Middle frontal gyrus (tissue), 1 donor: Measurements from ENCODE around the gene ST6GALNAC2.

ENCODE experiments used
- DNase-seq: peaks from one replicate; pipeline ENCODE4 v3.0.0-alpha.2; 2015; ENCODE audit warnings: low spot score; ENCODE audit errors: extremely low spot score

Gene ST6GALNAC2

GRCh38 chr17:76599694-76600460 is 14.2 kb upstream of the ST6GALNAC2 start:
- no peak for DNase-seq

DNA sequence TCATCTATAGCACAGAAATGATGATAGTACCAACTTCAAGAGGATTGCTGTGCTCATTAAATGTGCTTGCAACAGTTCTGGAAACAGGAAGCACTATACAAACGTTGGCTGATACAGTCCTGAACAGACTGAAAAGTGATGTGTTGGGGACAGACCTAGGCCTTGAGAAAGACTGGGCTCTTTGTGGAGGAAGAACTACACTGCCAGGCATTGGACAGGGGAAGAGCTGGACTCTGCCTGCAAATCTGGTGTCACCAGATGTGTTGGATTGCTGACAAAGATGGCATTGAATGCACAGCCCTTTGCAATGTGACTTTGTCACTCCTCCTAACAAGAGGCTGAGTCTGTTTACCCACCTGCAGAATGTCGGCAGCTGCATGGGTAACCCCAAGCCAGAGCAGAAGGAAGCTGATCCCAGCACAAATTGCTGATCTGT is 12.4 kb upstream of the ST6GALNAC2 start:
- peak; percentile 15 for DNase-seq

GRCh38 chr17:76597156-76598003 is 11.7 kb upstream of the ST6GALNAC2 start:
- no peak for DNase-seq

GRCh38 chr17:76594690-76595089 is 9.0 kb upstream of the ST6GALNAC2 start:
- no peak for DNase-seq

- no peak for DNase-seq
Measured at GRCh38 chr17:76593959-76594358, 8.3 kb upstream of the ST6GALNAC2 start.

DNA sequence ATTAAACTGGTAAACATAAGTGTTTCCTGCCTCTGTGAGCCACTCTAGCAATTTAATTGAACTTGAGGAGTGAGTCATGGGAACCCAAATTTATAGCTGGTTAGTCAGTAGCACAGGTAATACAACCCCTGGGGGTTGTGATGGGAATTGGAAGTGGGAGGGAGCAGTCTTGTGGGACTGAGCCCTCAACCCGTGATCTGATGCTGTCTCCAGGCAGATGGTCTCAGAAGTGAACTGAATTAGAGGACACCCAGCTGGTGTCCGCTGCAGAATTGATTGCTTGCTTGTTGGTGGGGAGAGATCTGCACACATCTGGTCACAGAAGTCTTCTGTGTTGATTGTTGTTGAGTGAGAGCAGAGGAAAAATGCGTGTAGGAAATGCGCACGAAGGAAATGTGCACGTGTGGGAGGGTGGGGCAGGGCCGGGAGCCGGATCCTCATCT is 7.7 kb upstream of the ST6GALNAC2 start:
- DNase-seq, result no peak

GRCh38 chr17:76588182-76588581 is 2.5 kb upstream of the ST6GALNAC2 start:
- no peak for DNase-seq

GRCh38 chr17:76586741-76587487 is 1.3 kb upstream of the ST6GALNAC2 start:
- no peak for DNase-seq

DNA sequence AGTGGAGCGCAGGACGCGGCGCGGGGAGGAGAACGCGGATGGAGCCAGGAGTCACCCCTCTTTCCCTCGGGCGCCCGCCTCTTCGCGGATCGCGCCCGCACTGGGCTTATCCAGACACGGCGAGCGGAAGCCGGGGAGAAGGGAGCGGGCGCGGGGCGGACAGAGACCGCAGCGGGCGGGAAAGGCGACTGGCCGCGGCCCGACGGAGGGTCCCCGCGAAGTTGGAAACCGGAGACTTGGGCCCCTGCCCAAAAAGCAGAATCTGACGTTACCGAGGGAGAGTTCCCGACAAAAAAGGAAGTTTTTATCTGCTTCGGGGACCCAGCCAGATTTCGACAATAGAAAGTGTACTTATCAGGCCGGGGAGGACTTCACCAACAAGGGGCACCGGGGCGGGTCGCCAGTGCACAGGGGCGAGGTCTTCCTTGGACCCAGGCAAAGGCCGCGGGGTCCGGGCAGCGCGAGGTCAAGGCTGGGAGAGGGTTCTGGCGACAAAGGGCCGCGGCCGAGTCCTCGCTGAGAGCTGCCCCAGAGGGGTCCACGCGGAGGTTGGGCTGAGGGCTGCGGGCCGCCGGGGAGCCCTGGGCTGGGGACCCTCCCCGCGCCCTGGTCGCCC is 519 bp downstream of the ST6GALNAC2 start:
- no peak for DNase-seq

- no peak for DNase-seq
Measured at GRCh38 chr17:76584427-76585032, 1.1 kb downstream of the ST6GALNAC2 start.

GRCh38 chr17:76582660-76583059 is 3.0 kb downstream of the ST6GALNAC2 start:
- DNase-seq, result no peak

GRCh38 chr17:76581515-76581914 is 4.1 kb downstream of the ST6GALNAC2 start:
- DNase-seq, result no peak

GRCh38 chr17:76579281-76579680 is 6.4 kb downstream of the ST6GALNAC2 start:
- no peak for DNase-seq

GRCh38 chr17:76578376-76578775 is 7.3 kb downstream of the ST6GALNAC2 start:
- no peak for DNase-seq

GRCh38 chr17:76577876-76578275 is 7.8 kb downstream of the ST6GALNAC2 start:
- DNase-seq, result no peak

- DNase-seq, result no peak
Measured at GRCh38 chr17:76576189-76576588, 9.5 kb downstream of the ST6GALNAC2 start.

- DNase-seq, result no peak
Measured at GRCh38 chr17:76575570-76575969, 10.1 kb downstream of the ST6GALNAC2 start.

DNA sequence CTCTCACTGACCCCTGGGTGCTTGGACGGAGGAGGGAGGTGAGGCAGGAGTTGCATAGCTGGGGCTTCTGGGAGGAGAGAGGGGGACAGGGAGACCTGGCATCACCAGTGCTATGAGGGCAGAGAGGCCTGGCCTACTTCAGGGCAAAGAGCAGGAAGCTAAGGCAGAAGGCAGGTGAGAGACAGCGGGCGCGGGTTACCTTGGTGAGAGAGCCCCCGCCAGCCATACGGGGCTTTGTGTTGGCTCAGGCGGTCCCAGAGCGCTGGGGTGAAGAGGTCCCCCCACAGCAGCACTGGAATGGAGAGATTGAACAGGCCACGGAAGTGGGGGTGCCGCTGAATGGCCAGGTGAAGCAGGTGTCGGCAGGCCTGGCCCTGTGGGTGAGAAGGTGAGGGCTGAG is 11.5 kb downstream of the ST6GALNAC2 start:
- DNase-seq, result no peak

DNA sequence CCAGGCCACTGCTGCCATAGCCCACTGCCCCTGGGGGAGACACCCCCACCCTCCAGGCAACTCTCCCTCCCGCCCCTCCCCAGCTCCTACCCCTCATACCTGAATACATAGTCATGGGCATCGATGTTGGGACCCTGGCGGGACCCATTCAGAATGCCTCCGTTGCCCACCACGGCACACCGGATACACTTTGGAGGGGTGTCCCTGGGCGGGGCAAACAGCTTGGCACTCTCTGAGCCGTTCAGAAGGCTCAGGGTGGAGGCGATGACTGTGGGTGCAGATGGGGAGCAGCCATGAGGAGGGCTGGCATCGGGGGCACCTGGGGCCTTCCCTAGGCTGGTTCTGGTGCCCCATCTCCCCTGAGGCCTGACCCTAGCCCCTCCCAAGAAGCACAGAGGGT is 12.6 kb downstream of the ST6GALNAC2 start:
- no peak for DNase-seq

- DNase-seq, result no peak
Measured at GRCh38 chr17:76572201-76572910, 13.3 kb downstream of the ST6GALNAC2 start.
